GM21717 (cell line): ENCODE data around the gene MAP1LC3A.

Experiments used
- ATAC-seq: cut with Tn5 transposase; IDR thresholded peaks from one replicate; pipeline ENCODE4 v1.9.1; 2021; ENCODE audit warnings: mild to moderate bottlenecking, moderate library complexity; ENCODE audit not compliant: unreplicated experiment

MAP1LC3A gene

GRCh38 chr20:34547844-34548613, 10.5 kb upstream of the MAP1LC3A start:
- no peak for ATAC-seq

GRCh38 chr20:34549291-34549928, 9.1 kb upstream of the MAP1LC3A start:
- ATAC-seq, result no peak

DNA sequence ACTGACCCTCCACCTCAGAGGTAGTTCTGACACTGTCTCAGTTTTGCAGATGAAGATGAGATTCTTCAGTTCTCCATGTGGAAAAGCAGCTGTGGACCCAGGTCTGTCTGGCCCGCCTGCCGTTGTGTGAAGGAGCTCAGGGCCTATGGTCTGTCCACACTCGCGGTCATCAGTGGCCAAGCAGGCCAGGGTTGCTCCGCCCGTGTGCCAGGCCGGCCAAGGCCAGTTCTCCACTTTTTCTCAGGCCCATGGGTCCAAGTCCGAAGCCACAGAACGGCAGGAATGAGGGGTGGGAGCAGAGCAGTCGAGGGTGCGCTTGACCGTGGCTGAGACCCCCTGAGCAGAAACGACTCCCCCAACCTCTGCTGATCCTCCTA, 8.6 kb upstream of the MAP1LC3A start:
- no peak for ATAC-seq

- ATAC-seq, result no peak
Observed at GRCh38 chr20:34552569-34552968, 5.9 kb upstream of the MAP1LC3A start.

DNA sequence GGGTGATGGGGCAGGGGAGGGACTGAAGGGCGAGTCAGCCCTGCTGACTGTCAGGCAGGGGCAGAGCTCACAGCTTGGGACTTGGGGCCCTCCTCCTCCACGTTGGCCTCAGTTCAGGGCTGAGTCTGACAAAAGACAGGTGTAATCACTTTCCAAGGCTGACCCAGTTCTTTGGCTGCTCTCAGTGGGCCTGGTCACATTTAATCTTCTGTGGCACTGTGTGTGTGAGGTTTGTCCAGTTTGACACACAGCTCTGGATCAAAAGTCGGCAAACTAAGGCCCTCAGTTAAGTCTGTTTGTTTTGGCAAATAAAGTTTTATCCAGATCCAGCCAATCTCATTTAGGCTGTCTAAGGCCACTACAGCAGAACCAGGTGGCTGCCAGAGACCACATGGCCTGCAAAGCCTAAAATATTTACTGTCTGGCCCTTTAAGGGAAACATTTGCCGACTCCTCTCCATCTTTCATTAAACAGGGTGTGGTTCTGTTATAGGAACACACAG, 5.1 kb upstream of the MAP1LC3A start:
- ATAC-seq, result no peak

DNA sequence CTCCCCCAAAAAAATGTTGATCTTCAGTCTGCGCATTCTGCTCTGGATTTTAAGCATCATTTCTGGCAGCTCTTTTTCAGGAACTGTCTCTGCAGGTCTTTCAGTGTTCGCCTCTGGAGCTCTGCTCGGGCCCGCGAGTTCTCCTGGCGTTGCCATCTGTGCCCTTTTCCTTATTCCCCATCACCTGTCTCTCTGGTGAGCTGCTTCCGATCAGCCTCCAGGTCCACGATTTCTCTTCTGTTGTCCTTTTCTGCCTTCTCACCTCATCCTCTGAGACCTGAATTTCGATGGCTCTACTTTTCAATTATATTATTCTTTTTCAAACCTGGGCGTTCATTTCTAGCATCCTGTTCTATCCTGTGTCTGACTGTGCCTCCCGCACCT, 590 bp upstream of the MAP1LC3A start:
- ATAC-seq, result no peak

DNA sequence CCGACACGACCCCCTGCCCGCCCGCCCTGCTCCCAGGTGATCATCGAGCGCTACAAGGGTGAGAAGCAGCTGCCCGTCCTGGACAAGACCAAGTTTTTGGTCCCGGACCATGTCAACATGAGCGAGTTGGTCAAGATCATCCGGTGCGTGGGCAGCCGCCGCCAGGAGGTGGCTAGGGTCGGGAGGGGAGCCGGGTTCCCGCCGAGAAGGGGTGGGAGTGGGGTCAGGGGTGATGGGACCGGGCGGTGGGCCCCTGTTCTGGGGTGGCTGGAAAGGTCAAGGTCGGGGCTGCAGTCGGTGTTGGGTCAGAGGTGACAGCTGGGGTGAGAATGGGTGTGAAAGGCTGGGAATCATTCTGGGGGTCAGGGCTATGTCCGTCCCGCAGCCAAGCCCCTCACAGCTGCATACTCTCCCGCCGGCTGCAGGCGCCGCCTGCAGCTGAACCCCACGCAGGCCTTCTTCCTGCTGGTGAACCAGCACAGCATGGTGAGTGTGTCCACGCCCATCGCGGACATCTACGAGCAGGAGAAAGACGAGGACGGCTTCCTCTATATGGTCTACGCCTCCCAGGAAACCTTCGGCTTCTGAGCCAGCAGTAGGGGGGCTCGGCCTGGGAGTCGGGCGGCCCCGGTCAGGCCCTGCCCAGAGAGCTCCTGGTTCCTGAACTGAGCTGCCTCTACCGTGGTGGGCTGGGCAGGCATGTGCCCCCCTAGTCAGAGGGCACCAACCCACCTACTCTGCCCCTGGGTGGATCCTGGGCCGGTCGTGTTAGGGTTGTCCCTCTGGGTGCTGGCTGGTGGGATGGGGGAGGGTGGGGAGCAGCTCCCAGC, 1.0 kb downstream of the MAP1LC3A start:
- ATAC-seq, result no peak

- no peak for ATAC-seq
Observed at GRCh38 chr20:34560141-34560523, 1.6 kb downstream of the MAP1LC3A start.

DNA sequence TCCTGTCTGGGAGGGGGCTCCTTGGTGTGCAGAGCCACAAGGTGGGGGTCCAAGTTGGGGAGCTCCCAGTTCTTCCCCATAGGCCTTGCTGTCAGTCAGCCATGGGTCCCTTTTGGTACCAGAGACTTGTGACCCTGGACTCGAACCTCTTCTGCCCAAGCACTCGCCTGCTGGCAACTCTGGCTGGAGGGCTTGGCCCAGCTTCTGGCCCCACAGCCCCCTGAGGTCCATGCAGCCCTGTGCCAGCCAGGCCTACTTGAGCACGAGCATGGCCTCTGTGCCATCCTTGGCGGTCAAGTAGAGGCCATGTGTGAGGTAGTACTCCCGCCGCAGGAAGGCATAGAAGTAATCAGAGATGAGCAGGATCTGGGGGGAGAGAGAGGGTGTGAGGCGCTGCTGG, 2.1 kb downstream of the MAP1LC3A start:
- ATAC-seq, result no peak

- ATAC-seq, result no peak
Observed at GRCh38 chr20:34561661-34562060, 3.1 kb downstream of the MAP1LC3A start.

DNA sequence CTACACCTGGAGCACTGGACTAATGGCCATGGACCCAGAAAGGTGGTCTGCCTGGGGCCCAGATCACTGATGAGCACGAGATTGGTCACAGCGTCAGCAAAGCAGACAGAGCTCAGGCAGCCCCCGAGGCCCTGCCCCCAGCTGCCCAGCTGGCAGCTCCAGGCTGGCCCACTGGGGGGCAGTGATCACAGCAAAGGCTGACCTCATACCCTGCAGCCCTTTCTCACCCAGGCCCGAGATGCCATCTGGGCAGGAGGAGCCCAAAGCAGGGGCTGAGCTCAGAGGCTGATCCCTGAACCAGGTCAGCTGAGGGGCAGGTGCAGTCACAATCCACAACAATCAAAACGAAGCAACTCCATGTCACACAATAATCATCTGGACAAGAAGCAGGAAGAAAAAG, 4.1 kb downstream of the MAP1LC3A start:
- no peak for ATAC-seq

DNA sequence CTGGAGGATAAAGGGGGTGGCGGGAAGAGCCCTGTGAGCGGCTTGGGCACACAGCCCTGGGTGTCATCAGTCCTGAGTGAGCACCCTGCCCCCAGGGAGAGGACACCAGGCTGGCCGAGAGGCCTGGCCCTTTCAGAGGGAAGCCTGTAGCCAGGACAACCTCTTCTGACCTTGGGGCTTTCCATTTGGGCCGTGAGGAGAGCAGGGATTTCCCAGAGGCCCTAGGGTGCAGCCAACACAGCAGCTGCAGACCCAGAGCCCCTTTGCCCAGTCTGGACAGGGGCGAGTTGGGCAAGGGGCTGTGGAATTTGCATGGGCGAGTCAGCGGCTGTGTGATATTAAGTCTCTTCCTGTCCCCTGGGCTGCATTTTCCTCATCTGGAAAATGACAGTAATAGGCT, 6.3 kb downstream of the MAP1LC3A start:
- no peak for ATAC-seq

DNA sequence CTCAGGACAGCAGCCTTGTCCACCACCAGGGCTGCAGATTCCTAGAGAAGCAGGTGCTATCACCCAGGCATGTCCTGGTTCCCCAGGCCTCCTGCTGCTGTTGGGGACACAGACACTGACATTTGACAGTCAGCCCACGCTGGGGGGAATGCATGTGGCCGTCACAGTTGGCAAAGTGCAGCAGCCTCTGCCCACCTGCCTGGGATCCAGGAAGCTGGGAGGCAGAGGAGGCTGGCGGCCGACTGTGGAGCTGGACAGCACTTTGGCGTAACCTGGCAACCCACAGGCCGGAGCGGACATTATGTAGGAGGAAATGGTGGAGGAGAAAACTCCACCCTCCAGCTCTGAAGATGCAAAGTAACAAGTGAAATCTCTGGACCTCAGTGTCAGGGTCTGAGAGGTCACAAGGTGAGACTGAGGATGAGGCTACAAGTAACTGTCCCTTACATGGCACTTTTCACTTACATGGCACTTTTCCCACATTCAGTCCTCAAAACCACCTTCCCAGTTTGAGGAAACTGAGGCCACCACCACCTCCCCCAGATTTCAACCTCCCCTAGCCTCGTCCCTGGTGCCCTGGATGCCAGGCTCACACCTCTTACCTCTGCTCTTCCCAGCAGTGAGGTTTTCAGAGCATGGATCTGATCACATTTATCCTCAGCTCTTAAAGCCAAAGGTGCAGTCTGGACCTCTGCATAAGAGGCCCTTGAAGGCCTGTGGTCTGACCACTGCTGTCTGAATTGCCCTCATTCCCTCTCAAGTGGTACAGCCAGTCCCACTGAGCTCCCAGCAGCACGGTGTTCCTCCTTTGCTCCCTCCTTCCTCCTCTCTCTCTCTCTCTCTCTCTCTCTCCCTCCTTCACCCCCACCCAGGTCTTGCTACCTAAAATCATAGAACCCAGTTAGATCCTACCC, 8.7 kb downstream of the MAP1LC3A start:
- ATAC-seq, result no peak

GRCh38 chr20:34567892-34568865, 9.7 kb downstream of the MAP1LC3A start:
- no peak for ATAC-seq

DNA sequence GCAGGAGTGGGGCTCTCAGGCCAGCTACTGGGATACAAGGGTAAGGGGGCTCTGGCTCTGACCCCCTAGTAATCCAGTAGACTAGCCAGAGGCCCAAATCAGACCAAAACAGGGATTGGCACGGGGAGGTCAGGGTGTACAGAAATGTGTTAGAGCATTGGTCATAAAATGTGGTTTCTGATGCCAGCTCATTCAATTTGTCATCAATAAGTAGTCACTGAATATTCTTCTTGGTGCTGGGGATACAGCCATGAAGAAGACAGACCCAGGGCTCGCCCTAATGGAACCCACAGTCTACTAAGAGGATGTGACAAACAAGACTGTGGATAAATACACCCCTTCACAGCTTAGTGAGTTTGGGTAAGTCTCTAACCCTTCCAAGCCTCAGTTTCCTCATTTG, 11.1 kb downstream of the MAP1LC3A start:
- ATAC-seq, result no peak

GRCh38 chr20:34570859-34571306, 12.4 kb downstream of the MAP1LC3A start:
- no peak for ATAC-seq

GRCh38 chr20:34571753-34572152, 13.2 kb downstream of the MAP1LC3A start:
- ATAC-seq, result no peak

- ATAC-seq, result no peak
Observed at GRCh38 chr20:34573541-34574300, 15.2 kb downstream of the MAP1LC3A start.

DNA sequence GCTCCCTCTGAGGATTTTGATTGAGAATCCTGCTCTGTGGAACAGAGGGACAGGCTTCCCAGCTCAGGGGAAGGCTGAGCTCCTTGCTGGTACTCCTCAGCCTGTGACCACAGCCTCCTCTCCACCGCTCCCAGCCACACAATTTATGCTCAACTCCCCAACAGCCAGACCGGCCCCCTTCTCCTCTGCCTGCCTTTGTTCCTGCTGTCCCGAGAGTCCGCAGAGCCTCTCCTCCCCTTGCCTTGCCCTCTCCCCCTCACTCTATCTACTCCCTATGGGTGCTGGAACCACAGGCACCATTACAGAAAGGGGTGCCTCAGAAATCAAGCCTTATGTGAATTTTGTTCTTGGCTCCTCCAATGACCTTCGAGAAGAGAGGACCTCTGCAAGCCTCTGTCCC, 15.9 kb downstream of the MAP1LC3A start:
- no peak for ATAC-seq
